Hypothalamus (tissue), 51 donors: ENCODE measurements around the gene CDCP1.
"Not testable (repeated sequence)": the region's sequence is repeated elsewhere in the genome, so short reads cannot be mapped to it uniquely, and the experiment has no call there.

Experiments
- DNase-seq, 51 donors: peaks; one replicate each; lab custom pipeline; 2025; lab: John Stamatoyannopoulos, UW

The CDCP1 gene

DNA sequence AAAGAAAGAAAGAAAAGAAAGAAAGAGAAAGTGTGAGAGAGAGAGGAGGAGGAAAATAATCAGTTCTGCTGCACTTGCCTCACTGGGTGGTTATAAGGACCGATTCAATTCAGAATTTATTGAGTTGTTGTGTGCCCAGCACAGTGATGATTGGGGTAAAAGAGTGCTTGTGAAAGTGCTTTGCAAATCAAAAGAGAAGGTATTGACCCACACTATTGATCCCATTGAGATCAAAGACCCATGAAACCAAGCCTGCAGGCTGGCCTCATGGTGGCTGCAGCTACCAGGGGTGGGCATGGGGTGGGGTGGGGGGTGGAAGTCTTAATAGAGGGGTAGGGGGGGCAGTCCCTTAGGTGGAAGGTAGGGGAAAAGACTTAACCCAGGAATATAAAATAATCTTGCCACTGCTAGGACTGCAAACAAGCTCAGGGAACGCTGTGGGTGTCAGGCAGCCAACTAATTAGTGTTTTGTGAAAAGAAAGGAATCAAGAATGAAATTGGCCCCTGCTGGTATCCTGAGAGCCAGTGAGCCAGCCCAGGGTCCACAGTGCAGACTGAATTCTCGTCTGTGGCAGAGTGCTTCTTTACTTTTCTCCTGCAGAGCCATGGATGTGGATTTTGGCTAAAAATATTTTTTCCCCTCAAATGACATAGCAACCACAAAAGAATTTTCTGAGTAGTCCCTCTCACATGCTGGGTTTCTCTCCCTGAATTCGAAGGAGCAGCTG is 85.8 kb downstream of the CDCP1 start:
- DNase-seq = peak in 2 of 51 donors; percentile 6 to 7

GRCh38 chr3:45059132-45059531 is 87.0 kb downstream of the CDCP1 start:
- no peak for DNase-seq

GRCh38 chr3:45057557-45057956 is 88.6 kb downstream of the CDCP1 start:
- DNase-seq = no peak

GRCh38 chr3:45056608-45057301 is 89.4 kb downstream of the CDCP1 start:
- DNase-seq = peak in 1 of 51 donors; percentile 27

DNA sequence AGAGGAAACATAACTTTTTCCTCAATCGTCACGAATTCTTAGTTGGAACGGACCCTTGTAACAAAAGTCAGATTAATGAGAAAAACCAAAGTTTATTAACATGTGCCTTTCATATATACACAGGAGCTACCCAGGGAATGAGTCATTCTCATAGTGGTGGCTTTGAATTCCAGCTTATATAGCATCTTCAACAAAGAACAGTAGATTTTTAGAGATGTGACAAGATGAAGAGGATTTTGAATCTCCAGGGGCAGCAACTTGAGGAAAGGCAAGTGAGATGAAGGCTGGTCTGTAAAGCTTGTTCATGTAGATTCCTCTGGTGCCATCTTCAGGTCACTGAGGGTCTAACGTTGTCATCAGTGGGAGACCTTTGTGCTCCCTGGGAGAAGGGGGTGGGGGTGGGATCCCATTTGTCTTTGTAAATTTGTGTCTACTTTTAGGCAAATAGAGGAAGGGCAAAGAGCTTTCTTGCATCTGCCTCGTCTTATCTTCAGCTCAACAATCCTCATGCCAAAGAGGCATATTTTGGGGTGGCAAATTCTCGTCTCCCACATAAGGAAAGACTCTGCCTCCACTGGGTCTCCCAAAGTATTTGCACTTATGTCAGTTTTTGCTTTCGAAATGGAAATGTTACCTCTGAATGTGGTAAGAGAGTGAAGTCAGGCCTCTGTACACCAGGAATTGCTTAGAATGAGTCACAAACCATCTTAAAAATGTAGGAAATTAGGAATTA is 90.6 kb downstream of the CDCP1 start:
- DNase-seq = no peak

GRCh38 chr3:45055032-45055410 is 91.2 kb downstream of the CDCP1 start:
- no peak for DNase-seq

DNA sequence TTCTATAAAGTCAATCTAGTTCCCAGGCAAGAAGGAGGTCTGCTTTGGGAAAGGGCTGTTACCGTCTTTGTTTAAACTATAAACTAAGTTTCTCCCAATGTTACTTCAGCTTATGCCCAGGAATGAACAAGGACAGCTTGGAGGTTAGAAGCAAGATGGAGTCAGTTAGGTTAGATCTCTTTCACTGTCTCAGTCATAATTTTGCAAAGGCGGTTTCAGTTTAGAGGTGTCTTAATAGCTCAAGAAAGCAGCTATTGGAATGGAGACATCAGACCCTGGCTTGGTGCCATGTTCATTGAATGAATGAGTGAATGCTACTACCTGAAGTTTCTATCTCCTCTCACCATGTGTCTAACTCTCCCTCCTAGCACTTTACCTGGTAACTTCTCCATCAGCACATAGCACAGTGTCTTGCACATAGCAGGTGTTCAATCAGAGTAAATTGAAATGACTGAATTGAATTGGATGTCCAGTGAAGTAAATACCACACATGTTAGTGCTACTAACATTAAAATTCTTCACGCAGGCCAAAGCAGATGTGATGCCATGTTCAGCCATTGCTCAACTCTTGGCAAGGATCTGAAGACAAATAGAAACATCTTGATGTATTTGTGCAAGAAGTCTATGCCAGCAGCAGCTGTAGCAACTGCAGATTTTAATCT is 91.9 kb downstream of the CDCP1 start:
- DNase-seq = no peak

- not testable (repeated sequence) for DNase-seq
These were observed 92.4 kb downstream of the CDCP1 start for GRCh38 chr3:45053805-45054195.

GRCh38 chr3:45051685-45052084 is 94.5 kb downstream of the CDCP1 start:
- DNase-seq = no peak

GRCh38 chr3:45049807-45050206 is 96.4 kb downstream of the CDCP1 start:
- DNase-seq = no peak

- no peak for DNase-seq
These were observed 97.9 kb downstream of the CDCP1 start for GRCh38 chr3:45048244-45048643.

DNA sequence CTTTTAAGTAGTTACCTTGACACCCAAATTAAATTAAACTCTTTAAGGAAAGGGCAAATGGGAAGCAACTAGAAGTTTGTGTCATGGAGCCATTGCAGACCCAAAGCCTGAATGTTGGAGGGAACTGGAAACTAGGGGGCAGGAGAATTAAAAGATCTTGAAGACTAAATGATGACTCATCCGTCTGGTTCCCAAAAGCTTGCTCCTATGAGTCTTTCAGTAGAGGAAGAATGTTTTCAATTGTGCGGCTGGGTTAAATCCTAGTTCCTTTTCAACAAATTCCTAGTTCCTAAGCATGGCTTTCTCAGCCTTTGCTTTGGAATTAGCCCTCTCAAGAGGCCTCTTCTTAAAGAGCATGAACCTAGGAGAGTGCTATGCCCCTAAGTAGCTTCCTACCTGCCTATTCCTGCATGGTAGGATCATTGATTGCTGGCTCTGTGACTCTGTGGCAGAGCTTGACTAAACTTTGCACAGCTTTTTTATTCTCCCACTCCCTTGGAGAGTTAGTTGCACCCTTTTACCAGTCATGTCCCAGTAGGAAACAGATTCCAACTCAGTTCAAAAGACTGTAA is 102.4 kb downstream of the CDCP1 start:
- peak in 1 of 51 donors; percentile 28 for DNase-seq

GRCh38 chr3:45042162-45042561 is 104.0 kb downstream of the CDCP1 start:
- DNase-seq = no peak

- no peak for DNase-seq
These were observed 104.5 kb downstream of the CDCP1 start for GRCh38 chr3:45041666-45042065.

GRCh38 chr3:45037720-45038455 is 108.3 kb downstream of the CDCP1 start:
- peak in 50 of 51 donors; percentile 16 to 92 (median 76) for DNase-seq

DNA sequence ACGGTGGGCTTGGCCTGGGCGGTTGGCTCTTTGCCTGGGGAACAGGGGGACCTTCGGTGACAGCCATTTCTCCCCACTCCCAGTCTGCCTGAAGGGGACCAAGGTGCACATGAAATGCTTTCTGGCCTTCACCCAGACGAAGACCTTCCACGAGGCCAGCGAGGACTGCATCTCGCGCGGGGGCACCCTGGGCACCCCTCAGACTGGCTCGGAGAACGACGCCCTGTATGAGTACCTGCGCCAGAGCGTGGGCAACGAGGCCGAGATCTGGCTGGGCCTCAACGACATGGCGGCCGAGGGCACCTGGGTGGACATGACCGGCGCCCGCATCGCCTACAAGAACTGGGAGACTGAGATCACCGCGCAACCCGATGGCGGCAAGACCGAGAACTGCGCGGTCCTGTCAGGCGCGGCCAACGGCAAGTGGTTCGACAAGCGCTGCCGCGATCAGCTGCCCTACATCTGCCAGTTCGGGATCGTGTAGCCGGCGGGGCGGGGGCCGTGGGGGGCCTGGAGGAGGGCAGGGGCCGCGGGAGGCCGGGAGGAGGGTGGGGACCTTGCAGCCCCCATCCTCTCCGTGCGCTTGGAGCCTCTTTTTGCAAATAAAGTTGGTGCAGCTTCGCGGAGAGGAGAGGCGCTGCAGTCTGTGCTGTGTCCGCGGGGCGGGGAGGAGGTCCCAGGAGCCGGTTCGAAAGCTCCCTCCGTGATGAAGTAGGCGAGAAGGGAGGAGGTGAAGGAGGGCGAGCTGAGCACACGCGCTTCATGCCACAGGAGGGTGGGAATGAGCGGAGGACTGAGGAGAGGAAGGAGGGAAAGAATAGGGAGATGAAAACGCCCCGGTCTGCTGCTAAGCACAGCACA is 110.5 kb downstream of the CDCP1 start:
- DNase-seq = peak in 11 of 51 donors; percentile 13 to 49 (median 20)

DNA sequence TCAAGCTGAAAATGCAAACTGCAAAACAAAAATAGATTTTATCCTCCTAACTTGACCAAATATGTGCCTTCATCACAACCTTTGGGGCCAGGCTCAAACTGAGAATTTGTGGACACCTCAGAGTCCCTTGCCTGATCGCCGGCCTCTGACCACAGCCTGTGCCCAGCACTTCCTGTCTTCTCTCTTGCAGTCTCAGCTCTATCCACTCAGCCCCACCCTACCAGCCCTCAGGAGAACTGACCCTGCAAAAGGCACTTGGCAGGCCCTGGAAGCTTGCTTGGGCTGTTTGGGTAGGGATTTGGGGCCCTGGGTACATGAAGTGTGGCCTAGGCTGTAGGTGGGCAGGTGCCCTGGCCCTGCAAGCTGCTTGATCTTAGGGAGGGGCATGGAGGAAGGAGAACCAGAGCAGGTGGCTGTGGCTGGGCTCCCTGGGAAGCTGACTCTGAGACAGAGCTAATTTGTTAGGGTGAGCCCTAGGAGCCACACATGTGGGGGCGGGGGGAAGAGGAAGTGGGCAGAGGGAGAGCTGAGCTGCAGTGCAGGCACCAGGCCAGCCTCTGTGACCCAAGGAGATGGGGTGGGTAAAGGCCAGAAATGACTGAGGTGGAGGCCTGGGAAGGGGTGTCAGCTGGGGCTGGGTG is 111.4 kb downstream of the CDCP1 start:
- DNase-seq = peak in 36 of 51 donors; percentile 10 to 68 (median 38)

DNA sequence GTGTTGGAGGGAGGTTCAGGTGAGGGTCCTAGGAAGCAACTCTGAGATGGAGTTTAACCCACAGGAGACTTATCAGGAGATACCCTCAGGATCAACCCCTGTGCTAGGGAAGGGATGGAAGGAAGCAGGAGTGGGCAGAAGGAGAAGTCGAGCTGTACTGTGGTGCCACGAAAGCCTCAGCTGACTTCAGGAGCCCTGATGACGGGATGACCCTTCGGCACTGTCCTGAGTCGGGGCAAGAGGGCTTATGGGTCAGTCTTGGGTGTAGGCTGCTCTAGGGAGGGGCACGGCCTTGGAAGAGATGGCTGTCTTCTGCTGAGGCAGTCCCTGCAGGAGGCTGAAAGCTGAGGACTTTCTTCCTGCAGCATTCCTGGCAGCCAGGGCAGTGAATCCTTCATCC is 112.4 kb downstream of the CDCP1 start:
- DNase-seq = no peak
